K562 (cell line): ENCODE results near the gene STK16. TPM values are rescaled to one million over a fixed set of nuclear protein-coding genes. Genes with fewer than 3 reads are reported as not detected.

Source experiments
- EP400 ChIP-seq: fragments of 450-650 bp; IDR thresholded peaks from 2 replicates; pipeline ENCODE4 v1.6.1; 2017; ENCODE audit warnings: antibody characterized with exemption, mild to moderate bottlenecking, moderate library complexity
- GTF2B ChIP-seq: IDR thresholded peaks from 2 replicates; pipeline ENCODE4 v1.6.1; 2011; ENCODE audit not compliant: insufficient read length; ENCODE audit errors: extremely low read depth
- HES1 ChIP-seq: fragments of 450-650 bp; IDR thresholded peaks from 2 replicates; pipeline ENCODE4 v1.6.1; 2016; ENCODE audit warnings: low read depth, mild to moderate bottlenecking, moderate library complexity
- KDM4B ChIP-seq, 2 experiments: fragments of 450-650 bp in 1 of 2; sonication (generic) in 1 of 2; IDR thresholded peaks; 2 replicates each; pipeline ENCODE4 v1.6.1; 2016 to 2017; ENCODE audit warnings: borderline replicate concordance in 2 of 2, antibody characterized with exemption in 1 of 2, low read depth in 1 of 2, mild to moderate bottlenecking in 1 of 2
- MCM5 ChIP-seq: fragments of 450-650 bp; IDR thresholded peaks from 2 replicates; pipeline ENCODE4 v1.6.1; 2016; ENCODE audit warnings: low read depth
- MED1 ChIP-seq: sonication (generic); formaldehyde crosslinking; IDR thresholded peaks from 2 replicates; pipeline ENCODE4 v1.8.1; 2023; ENCODE audit warnings: missing genetic modification reagents, borderline replicate concordance
- MEIS2 ChIP-seq: fragments of 450-650 bp; IDR thresholded peaks from 2 replicates; pipeline ENCODE4 v1.6.1; 2014; ENCODE audit warnings: mild to moderate bottlenecking; ENCODE audit not compliant: partially characterized antibody
- MLX ChIP-seq, 2 experiments: fragments of 450-650 bp in 1 of 2; sonication (generic) in 1 of 2; formaldehyde crosslinking; conservative IDR thresholded peaks; 2 replicates each; pipeline versions ENCODE4 v1.4.0 to v1.8.1; 2020 to 2022; ENCODE audit warnings: mild to moderate bottlenecking in 1 of 2, missing genetic modification reagents in 1 of 2
- REST ChIP-seq, 2 experiments: fragments of 450-650 bp; formaldehyde crosslinking in 1 of 2; IDR thresholded peaks; 2 replicates each; pipeline versions ENCODE4 v1.4.0 to v1.6.1; 2014 to 2020; ENCODE audit warnings: mild to moderate bottlenecking in 2 of 2, borderline replicate concordance in 1 of 2, low read depth in 1 of 2
- ZBTB2 ChIP-seq: fragments of 450-650 bp; IDR thresholded peaks from 2 replicates; pipeline ENCODE4 v1.6.1; 2016; ENCODE audit warnings: antibody characterized with exemption
- ZFP36 ChIP-seq: fragments of 150-350 bp; IDR thresholded peaks from 2 replicates; pipeline ENCODE4 v1.6.1; 2018; ENCODE audit warnings: low read length, low read depth; ENCODE audit not compliant: partially characterized antibody
- ZNF639 ChIP-seq, 2 experiments: fragments of 200-800 bp in 1 of 2; sonication (Bioruptor generic) in 1 of 2; sonication (generic) in 1 of 2; formaldehyde crosslinking in 1 of 2; IDR thresholded peaks in 1 of 2; conservative IDR thresholded peaks in 1 of 2; 2 replicates each; pipeline versions ENCODE4 v1.5.0 to v1.6.1; 2016 to 2020; ENCODE audit warnings: missing compliant biosample characterization in 1 of 2, missing genetic modification characterization in 1 of 2, missing genetic modification reagents in 1 of 2
- polyA plus RNA-seq, 8 experiments: library from polyadenylated mRNA; depleted of rRNA in 4 of 8; stranded (reverse) in 5 of 8; unstranded in 3 of 8; fragments of >200 nt; fragmentation: Nextera tagmentation in 2 of 8; fragmentation: Illumina TruSeq in 1 of 8; extraction: Ambion mirVana in 2 of 8; extraction: Trizol in 1 of 8; gene quantifications; 2 replicates each; pipeline versions ENCODE4 v1.2.1 to v1.2.3, GENCODE V29; 2011 to 2014; ENCODE audit warnings: inconsistent platforms in 1 of 8, missing spikeins in 1 of 8
- total RNA-seq, 7 experiments: library from RNA; depleted of rRNA in 6 of 7; stranded (reverse); fragments of >200 nt in 6 of 7; fragmentation: Illumina TruSeq in 2 of 7; extraction: Trizol in 2 of 7; gene quantifications; 2 replicates each; pipeline versions ENCODE4 v1.2.1 to v1.2.3, GENCODE V29; 2011 to 2021; ENCODE audit warnings: low replicate concordance in 1 of 7

STK16 gene
- total and polyA plus RNA-seq, 9 of the 15 experiments (the other 6 are each of a cell fraction or from before 2014, with no cell fraction given) = 5.4 to 36.2 (median 17.8) TPM

GRCh38 chr2:219244789-219245147 lies 511 bp upstream of the STK16 start (continued):
- TF ChIP-seq REST (IDR thresholded peaks at IDR 0.05; ENCODE audit: borderline replicate concordance) (no peak), REST (CRISPR knock-in tag; IDR thresholded peaks at IDR 0.05; ENCODE audit: low read depth) (no peak), EP400 (no peak), ZBTB2 (no peak), MCM5 (no peak), ZFP36 (peak; percentile 70), HES1 (no peak), ZNF639 (CRISPR knock-in tag; conservative IDR thresholded peaks at IDR 0.05 in 1 of 2, IDR thresholded peaks at IDR 0.05 in 1 of 2) (no peak), MEIS2 (no peak), MLX (CRISPR knock-in tag; conservative IDR thresholded peaks at IDR 0.05) (no peak), MED1 (CRISPR knock-in tag) (no peak), KDM4B (IDR thresholded peaks at IDR 0.05; ENCODE audit: borderline replicate concordance in 2 of 2, low read depth in 1 of 2) (no peak), GTF2B (no peak)
